Colon (tissue), 2 donors: Measurements from ENCODE around the gene GABRA4.
A peak's percentile ranks its signal among the peaks of the same experiment; 100 is the strongest.

Experiments used
- FAIRE-seq: peaks from 2 replicates; lab custom pipeline; 2012; peaks lifted over from hg19 to GRCh38; lab: Jason Lieb, UNC
- donor health status: control.
- donor health status: control.

Gene GABRA4

DNA sequence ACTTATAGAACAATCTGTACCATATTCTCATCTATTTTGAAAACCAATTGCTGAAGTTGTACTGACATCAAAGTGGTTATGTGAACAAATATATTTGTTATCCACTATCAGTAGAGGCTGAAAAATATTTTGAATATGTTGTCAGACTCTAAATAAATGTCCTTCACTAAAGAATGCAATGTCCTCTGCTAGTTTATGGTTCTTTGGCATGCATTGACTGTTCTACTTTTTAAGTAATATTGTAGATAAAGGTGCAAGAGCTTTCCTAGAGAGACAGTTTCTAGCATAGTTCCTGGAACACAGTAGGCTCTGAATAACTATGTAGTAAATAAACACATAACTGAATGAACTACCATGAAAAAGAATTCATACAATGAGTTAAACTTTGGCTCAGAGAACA, 66.2 kb downstream of the GABRA4 start:
- FAIRE-seq = no peak

- FAIRE-seq = no peak
These were observed 68.4 kb downstream of the GABRA4 start for GRCh38 chr4:46924789-46925529.

DNA sequence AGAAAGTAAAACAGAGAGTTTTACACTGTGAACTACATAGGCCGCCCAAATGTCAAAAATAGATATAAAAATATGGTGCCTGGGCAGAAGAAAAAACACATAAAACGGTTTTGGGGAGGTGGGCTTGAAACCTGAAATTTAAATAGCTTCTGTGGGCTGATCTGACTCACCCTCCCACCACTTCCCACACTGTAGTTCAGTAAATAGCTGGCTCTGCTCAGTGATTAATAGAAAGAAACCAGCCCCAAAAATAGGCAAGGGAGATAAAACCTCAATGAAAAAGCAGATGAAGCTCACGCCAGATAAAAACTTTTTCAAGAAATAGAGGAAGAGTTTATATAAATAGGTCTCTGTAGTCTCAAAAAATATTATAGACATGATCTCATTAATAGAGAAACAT, 71.2 kb downstream of the GABRA4 start:
- FAIRE-seq = no peak

DNA sequence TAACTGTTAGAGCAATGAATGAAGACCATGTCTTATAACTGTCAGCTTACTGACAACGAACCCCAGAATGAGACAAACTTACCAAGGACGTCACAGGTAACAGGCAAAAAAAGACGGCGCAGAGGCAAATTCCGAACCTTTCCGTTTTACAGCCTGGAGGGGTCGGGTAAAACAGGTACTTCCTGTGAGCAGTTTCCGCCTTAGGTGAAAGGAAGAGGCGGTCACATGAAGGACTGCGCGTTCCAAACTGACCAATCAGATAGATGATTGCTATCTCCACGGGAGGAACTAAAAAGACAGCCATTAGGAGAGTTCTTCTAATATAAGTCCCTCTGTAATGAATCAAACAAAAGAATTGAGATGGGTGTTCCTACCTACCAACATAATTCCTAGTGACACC, 84.3 kb downstream of the GABRA4 start, which contains the start of gene COX7B2:
Gene COX7B2, minus strand, starts transcription at position 168 of the 400 bp plus-strand sequence. CDS start 174,053 bp downstream, outside the sequence.
- no peak for FAIRE-seq

GRCh38 chr4:46908148-46908547, 85.2 kb downstream of the GABRA4 start:
- no peak for FAIRE-seq

DNA sequence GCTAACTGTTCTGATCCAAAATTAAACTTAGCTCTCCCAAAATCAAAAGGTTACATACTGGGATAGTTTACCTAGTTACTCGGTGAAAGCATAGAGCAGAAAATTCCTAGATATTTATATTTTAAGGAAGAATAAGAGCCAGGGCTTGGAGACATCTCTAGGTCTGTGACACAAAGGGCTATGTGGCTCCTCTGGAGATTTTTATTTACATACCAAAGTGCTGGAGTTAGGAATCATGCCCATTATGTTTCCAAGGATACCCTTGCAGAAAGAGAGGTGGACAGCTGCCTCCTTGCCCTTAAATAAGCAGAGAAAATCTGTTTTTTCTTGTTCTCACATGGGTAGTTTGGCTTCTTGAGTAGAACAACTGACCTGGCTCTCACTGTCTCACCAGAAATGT, 93.3 kb downstream of the GABRA4 start:
- no peak for FAIRE-seq

DNA sequence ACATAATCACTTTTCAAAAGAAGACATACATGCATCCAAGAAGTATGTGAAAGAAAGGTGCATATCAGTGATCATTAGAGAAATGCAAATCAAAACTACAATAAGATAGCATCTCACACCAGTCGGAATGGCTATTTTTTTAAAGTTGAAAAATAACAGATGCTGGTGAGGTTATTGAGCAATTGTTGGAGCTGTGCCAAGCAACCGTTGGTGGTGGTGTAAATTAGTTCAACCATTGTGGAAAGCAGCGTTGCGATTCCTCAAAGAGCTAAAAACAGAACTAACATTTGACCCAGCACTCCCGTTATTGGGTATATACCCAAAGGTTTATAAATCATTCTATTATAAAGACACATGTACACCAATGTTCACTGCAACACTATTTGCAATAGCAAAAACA, 98.6 kb downstream of the GABRA4 start:
- peak; percentile 36 for FAIRE-seq

DNA sequence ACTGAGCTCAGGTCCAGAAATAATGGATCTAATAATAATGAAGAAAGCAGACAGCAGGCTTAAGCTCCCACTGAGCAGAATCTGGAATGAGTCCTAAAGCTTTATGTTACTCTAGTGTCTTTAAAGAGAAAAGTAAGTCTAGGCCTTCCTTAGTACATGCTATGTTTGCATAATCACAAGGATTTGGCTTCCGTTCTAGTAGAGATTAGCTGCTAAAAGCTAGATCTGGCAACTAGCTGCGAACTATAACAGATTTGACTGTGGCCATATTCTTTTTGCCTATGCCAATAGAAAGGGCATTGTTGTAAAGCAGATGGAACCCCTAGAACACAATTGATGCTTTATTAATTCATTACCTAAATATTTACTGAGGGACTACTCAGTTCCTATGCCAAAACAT, 103.3 kb downstream of the GABRA4 start:
- no peak for FAIRE-seq

DNA sequence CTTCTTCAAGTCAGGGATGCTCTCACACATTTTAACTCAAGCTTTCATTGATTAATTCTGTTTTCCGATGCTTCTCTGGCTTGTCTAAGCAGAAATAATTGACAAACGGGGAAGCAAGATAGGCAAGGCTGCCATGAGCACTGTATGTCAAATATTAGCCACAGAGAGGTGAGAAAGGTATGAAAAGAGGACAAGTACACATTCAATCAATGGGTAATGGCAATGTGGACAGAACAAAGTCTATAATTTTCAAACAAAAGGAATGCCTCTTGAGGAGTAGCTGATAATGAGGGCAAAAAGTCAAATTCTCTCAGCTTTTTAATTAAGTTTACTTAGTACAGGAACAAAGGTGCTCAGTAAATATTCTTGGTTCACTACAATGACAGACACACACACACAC, 104.0 kb downstream of the GABRA4 start:
- FAIRE-seq = no peak

DNA sequence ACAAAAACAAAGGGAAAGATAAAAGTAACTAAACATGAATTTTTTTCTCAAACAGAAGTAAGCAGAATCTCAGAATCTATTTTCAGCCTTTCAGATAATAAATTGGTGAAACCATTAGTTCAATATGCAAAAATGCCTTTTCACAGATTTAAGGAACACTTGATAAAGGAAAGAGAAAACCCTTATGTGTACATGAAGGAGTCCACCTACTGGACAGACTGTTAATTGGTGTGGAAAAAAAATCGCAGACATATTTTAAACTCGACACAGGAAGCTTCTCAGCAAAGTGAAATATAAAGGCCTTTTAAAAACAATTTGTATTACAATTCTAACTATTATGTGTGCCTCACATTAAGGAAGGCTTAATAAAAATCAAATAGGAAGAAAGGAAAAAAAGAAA, 106.7 kb downstream of the GABRA4 start:
- no peak for FAIRE-seq

DNA sequence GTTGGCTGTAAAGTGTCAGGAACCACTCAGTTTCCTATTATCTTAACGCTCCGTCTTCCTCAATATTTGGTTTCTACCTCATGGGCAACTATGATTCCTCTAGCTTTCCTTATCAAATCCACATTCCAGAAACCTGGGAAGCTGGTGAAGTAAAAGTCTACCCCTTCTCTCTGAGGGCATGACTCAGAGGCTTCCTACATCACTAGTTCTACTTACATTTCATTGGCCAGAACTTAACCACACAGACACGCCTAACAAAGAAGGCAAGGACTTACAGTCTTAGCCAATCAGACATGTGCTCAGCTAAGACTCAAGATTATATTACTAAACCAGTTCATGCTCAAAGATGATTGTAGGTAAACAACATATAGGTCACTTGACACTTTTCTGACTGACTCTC, 114.7 kb downstream of the GABRA4 start:
- FAIRE-seq = no peak

DNA sequence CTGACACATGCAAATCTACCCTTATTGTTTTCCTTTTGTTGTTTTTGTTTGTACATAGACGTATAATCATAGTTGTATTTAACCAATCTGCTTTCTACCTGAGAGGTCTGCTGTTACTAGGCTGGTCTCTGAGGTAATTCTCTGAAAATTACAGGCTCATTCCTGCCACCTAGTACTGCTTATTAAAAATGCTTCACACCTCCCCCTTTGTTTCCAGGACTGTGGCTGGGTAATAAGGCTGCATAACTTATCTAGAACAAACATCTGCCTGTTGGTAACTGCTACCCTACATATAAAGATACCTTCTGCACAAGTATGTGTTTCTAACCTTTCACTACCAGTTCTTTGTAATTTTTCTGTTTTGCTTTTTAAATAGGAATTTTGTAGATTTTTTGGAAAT, 118.6 kb downstream of the GABRA4 start:
- no peak for FAIRE-seq

DNA sequence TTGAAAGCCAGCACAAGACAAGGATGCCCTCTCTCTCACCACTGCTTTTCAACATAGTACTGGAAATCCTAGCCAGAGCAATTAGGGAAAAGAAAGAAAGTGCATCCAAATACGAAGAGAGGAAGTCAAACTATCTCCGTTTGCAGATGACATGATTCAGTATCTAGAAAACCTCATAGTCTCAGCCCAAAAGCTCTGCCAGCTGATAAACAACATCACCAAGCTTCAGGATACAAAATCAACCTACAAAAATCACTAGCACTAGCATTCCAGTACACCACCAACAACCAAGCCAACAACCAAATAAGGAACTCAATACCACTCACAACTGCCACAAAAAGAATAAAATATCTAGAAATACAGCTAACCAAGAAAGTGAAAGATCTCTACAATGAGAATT, 123.0 kb downstream of the GABRA4 start:
- FAIRE-seq = no peak
